K562 (cell line): ENCODE results near the gene TUBA1B. TPM values are rescaled to one million over a fixed set of nuclear protein-coding genes. Genes with fewer than 3 reads are reported as not detected.

ENCODE experiments used
- DDX20 ChIP-seq: fragments of 450-650 bp; IDR thresholded peaks from 2 replicates; pipeline ENCODE4 v1.6.1; 2016; ENCODE audit warnings: missing genetic modification characterization, low read depth, mild to moderate bottlenecking, missing compliant biosample characterization, moderate library complexity
- DMBX1 ChIP-seq: fragments of 250-450 bp; sonication (Bioruptor Pico); IDR thresholded peaks from 2 replicates; pipeline ENCODE4 v1.8.0; 2022; ENCODE audit warnings: inconsistent platforms, mild to moderate bottlenecking, moderate library complexity, borderline replicate concordance
- E2F3 ChIP-seq: fragments of 250-450 bp; sonication (Bioruptor Pico); IDR thresholded peaks from 2 replicates; pipeline ENCODE4 v1.4.0; 2020; ENCODE audit warnings: mild to moderate bottlenecking
- HINFP ChIP-seq: fragments of 450-650 bp; conservative IDR thresholded peaks from 2 replicates; pipeline ENCODE4 v1.6.1; 2016; ENCODE audit warnings: missing genetic modification characterization, low read depth, mild to moderate bottlenecking, control low read depth, missing compliant biosample characterization
- ILK ChIP-seq: fragments of 450-650 bp; IDR thresholded peaks from 2 replicates; pipeline ENCODE4 v1.6.1; 2016; ENCODE audit warnings: missing genetic modification characterization, low read depth, mild to moderate bottlenecking, missing compliant biosample characterization, moderate library complexity, borderline replicate concordance
- LARP7 ChIP-seq: fragments of 450-650 bp; IDR thresholded peaks from 2 replicates; pipeline ENCODE4 v1.6.1; 2016
- MCM2 ChIP-seq: fragments of 450-650 bp; IDR thresholded peaks from 2 replicates; pipeline ENCODE4 v1.6.1; 2017; ENCODE audit warnings: low read depth, mild to moderate bottlenecking
- NFE2L1 ChIP-seq: fragments of 450-650 bp; IDR thresholded peaks from 2 replicates; pipeline ENCODE4 v1.6.1; 2016; ENCODE audit warnings: missing genetic modification characterization, low read depth, mild to moderate bottlenecking, missing compliant biosample characterization, moderate library complexity, borderline replicate concordance
- NFIC ChIP-seq: fragments of 450-650 bp; IDR thresholded peaks from 2 replicates; pipeline ENCODE4 v1.6.1; 2017; ENCODE audit warnings: mild to moderate bottlenecking, inconsistent platforms
- PATZ1 ChIP-seq: fragments of 250-450 bp; sonication (Bioruptor Pico); IDR thresholded peaks from 2 replicates; pipeline ENCODE4 v1.5.0; 2020; ENCODE audit warnings: mild to moderate bottlenecking, borderline replicate concordance
- PCBP1 ChIP-seq: fragments of 200-400 bp; formaldehyde crosslinking; IDR thresholded peaks from 2 replicates; pipeline ENCODE4 v1.6.1; 2018; ENCODE audit warnings: mild to moderate bottlenecking, low read depth, low read length; ENCODE audit not compliant: poor library complexity, severe bottlenecking
- POLR2B ChIP-seq: fragments of 450-650 bp; IDR thresholded peaks from 2 replicates; pipeline ENCODE4 v1.6.1; 2018; ENCODE audit warnings: low read depth; ENCODE audit not compliant: partially characterized antibody
- PRDM10 ChIP-seq: fragments of 450-650 bp; IDR thresholded peaks from 2 replicates; pipeline ENCODE4 v1.6.1; 2018; ENCODE audit not compliant: partially characterized antibody
- SMC3 ChIP-seq: conservative IDR thresholded peaks from 2 replicates; pipeline ENCODE4 v1.6.1; 2011; ENCODE audit warnings: low read depth, low read length, improper control_type of control experiment; ENCODE audit not compliant: insufficient read depth
- TRIM24 ChIP-seq, 2 experiments: fragments of 450-650 bp; IDR thresholded peaks; 2 replicates each; pipeline ENCODE4 v1.6.1; 2016
- ZNF263 ChIP-seq: sonication (generic); formaldehyde crosslinking; IDR thresholded peaks from 2 replicates; pipeline ENCODE4 v1.8.0; 2022; ENCODE audit warnings: mild to moderate bottlenecking, missing genetic modification reagents, borderline replicate concordance
- ZNF699 ChIP-seq: fragments of 250-450 bp; sonication (Bioruptor Pico); IDR thresholded peaks from 2 replicates; pipeline ENCODE4 v1.8.0; 2021; ENCODE audit warnings: mild to moderate bottlenecking, moderate library complexity; ENCODE audit not compliant: insufficient replicate concordance
- ZNF707 ChIP-seq: fragments of 250-450 bp; sonication (Bioruptor Pico); conservative IDR thresholded peaks from 2 replicates; pipeline ENCODE4 v1.8.0; 2022; ENCODE audit warnings: inconsistent platforms, mild to moderate bottlenecking, moderate library complexity
- ZNF764 ChIP-seq: fragments of 250-450 bp; sonication (Bioruptor Pico); IDR thresholded peaks from 2 replicates; pipeline ENCODE4 v1.4.0; 2020; ENCODE audit warnings: low read depth, mild to moderate bottlenecking, moderate library complexity
- ZNF830 ChIP-seq: fragments of 250-450 bp; sonication (Bioruptor Pico); IDR thresholded peaks from 2 replicates; pipeline ENCODE4 v1.5.0; 2021; ENCODE audit warnings: mild to moderate bottlenecking
- polyA plus RNA-seq, 8 experiments: library from polyadenylated mRNA; depleted of rRNA in 4 of 8; stranded (reverse) in 5 of 8; unstranded in 3 of 8; fragments of >200 nt; fragmentation: Nextera tagmentation in 2 of 8; fragmentation: Illumina TruSeq in 1 of 8; extraction: Ambion mirVana in 2 of 8; extraction: Trizol in 1 of 8; gene quantifications; 2 replicates each; pipeline versions ENCODE4 v1.2.1 to v1.2.3, GENCODE V29; 2011 to 2014; ENCODE audit warnings: inconsistent platforms in 1 of 8, missing spikeins in 1 of 8
- total RNA-seq, 7 experiments: library from RNA; depleted of rRNA in 6 of 7; stranded (reverse); fragments of >200 nt in 6 of 7; fragmentation: Illumina TruSeq in 2 of 7; extraction: Trizol in 2 of 7; gene quantifications; 2 replicates each; pipeline versions ENCODE4 v1.2.1 to v1.2.3, GENCODE V29; 2011 to 2021; ENCODE audit warnings: low replicate concordance in 1 of 7

The TUBA1B gene
- total and polyA plus RNA-seq, 9 of the 15 experiments (the other 6 are each of a cell fraction or from before 2014, with no cell fraction given), result 2,189 to 4,624 (median 2,628) TPM

GRCh38 chr12:49126852-49127763 is 4.1 kb downstream of the TUBA1B start (continued):
- no peak for TF ChIP-seq DDX20 (tag)
- TF ChIP-seq E2F3, result no peak
- TF ChIP-seq ZNF830 (CRISPR knock-in tag), result peak; percentile 77; the same call in 1 of the 2 replicates
- no peak; a peak in 1 of 4 replicates for TF ChIP-seq TRIM24 (IDR thresholded peaks at IDR 0.05)
- peak; percentile 96 for TF ChIP-seq POLR2B
- peak; percentile 57; the same call in 1 of the 2 replicates for TF ChIP-seq PATZ1
- no peak for TF ChIP-seq MCM2
- TF ChIP-seq ZNF699 (CRISPR knock-in tag), result no peak
- TF ChIP-seq NFIC, result 0 out of 2 replicates have a peak, but pooled peaks have one; percentile 15
- TF ChIP-seq SMC3, result no peak
- TF ChIP-seq NFE2L1 (tag), result no peak
- TF ChIP-seq ZNF764 (CRISPR knock-in tag), result no peak
- no peak for TF ChIP-seq DMBX1
- TF ChIP-seq ILK, result no peak
- TF ChIP-seq LARP7, result no peak
- no peak for TF ChIP-seq ZNF707
- no peak for TF ChIP-seq PCBP1
- no peak for TF ChIP-seq ZNF263 (CRISPR knock-in tag)
- TF ChIP-seq HINFP (tag), result no peak
- TF ChIP-seq PRDM10, result no peak
